GM21723 (cell line): ENCODE data around the gene ZMPSTE24.
A peak's percentile ranks its signal among the peaks of the same experiment; 100 is the strongest.
"Not testable (repeated sequence)": the region's sequence is repeated elsewhere in the genome, so short reads cannot be mapped to it uniquely, and the experiment has no call there.

Experiments used
- ATAC-seq: cut with Tn5 transposase; IDR thresholded peaks from one replicate; pipeline ENCODE4 v1.9.1; 2021; ENCODE audit warnings: mild to moderate bottlenecking, moderate library complexity; ENCODE audit not compliant: unreplicated experiment

The ZMPSTE24 gene

DNA sequence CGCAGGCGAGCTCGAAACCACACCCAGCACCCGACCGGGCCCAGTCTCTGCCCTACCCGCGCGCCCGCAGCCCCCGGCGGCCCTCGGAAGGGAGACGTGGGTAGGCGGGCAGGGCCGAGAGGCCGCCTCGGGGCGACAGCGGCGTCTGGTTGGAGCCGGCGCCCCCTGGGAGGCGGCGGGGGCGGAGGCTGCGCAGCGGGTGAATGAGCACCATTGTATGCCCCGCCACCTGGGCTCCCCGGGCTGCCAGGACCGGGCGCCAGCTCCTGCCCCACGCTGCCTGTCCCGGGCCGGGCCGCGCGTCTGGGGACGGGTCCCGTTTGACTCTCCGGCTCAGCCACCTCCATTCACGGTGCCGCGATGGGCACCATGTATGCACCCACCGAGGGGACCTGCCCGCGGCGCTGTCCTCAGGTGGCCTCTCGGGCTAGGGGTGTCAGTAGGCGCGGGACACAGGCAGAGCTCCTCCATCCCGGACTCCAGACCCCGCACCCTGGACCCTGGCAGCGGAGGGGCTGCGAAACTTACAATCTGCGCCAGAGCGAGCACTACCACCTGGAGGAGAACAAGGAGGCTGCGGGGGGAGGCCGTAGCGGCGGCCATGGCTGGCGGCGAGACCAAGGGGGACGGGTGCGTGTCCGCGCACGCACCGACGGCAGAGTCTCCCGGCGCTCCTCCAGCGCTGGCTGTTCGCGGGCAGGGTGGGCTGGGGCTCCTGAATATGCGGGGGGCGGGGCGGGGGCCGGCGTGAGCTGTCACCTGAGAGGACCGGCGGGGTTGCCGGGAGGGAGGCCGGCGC lies 58.8 kb downstream of the ZMPSTE24 start, which contains the start of gene COL9A2:
TSS of gene COL9A2 (minus strand) at position 692 of the 799 bp plus-strand sequence. CDS start at position 603, 89 bp downstream.
- no peak for ATAC-seq

DNA sequence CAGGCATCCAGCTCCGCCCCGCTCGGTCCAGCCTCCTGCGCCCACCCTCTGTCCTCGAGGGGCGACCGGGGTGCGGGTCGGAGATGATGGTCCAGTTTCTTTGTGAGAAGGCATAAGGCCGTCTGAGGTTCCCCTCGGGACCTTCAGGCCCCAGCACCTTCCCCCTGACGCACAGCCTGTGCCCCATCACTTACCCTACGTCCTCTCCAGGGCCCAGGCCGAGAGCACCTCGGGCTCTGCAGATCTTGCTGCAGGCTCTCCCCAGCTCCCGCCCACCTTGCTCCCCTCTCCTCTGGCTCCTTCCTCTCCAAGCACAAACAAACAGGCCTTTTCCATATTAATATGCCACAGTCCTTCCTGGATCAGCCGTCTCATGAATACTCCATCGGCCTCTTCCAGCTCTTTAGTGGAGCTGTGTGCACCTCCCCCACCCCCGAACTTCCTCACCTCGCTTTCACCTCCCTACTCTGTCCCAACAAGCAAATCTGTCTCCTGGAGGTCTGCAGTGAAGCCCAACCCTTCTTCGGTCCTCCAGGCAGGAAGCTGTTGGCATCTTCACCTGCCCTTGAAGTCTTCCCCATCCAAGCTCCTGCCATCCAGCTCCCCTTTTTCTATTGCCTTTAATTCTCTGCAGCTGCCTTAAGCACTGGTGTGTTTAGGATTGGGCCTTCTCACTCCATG lies 59.5 kb downstream of the ZMPSTE24 start:
- no peak for ATAC-seq

DNA sequence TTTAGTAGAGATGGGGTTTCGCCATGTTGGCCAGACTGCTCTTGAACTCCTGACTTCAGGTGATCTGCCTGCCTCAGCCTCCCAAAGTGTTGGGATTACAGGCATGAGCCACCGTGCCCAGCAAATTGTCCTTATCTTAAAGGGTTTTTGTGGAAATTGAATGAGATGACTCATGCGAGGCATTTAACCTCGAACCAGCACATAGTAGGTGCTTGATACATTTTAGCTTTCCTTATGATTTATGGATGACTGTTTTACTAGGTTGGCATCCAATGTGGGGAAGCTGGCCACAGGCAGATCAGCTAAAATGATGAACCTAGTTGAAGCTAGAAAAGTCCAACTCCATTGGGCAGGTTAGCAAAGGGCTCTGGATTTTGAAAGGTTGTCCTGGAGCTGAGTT lies 60.4 kb downstream of the ZMPSTE24 start:
- no peak for ATAC-seq

DNA sequence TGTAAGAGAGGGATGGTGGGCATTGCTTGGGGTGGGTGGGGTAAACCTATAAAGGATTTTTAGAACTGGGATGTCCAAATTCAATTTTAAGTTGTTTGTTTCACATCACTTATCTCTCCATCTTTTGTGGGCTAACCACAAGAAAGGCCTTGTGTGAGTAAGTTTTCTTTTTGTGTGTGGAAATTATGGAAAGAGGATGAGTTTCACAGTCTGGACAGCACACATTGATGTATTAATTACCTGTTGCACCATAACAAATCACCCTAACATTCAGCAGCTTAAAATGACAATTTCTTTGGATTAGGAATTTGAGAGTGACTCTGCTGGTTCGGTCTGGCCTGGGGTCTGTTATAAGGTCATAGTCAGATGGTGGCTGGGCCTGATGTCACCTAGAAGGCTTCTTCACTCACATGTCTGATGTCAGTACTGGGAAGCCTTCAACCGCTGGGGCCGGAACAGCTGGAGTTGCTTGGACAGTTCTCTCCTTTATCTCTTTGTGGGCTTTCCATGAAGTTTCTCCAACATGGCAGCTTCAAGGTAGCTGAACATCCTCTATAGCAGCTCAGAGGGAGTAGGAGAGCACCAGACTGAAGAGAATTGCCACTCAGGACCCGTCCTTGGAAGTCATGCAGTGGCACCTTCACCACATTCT lies 61.1 kb downstream of the ZMPSTE24 start:
- no peak for ATAC-seq

DNA sequence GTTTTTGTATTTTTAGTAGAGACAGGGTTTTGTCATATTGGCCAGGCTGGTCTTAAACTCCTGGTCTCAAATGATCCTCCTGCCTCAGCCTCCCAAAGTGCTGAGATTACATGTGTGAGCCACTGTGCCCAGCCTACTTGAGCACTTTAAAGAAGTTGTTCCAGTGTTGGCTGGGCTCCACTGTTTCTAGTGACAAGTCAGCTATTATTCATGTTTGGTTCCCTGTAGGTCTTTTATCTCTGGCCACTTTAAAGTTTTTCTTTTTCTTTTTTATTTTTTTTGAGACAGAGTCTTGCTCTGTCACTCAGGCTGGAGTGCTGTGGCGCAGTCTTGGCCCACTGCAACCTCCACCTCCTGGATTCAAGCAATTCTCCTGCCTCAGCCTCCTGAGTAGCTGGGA lies 73.4 kb downstream of the ZMPSTE24 start:
- ATAC-seq: not testable (repeated sequence)

DNA sequence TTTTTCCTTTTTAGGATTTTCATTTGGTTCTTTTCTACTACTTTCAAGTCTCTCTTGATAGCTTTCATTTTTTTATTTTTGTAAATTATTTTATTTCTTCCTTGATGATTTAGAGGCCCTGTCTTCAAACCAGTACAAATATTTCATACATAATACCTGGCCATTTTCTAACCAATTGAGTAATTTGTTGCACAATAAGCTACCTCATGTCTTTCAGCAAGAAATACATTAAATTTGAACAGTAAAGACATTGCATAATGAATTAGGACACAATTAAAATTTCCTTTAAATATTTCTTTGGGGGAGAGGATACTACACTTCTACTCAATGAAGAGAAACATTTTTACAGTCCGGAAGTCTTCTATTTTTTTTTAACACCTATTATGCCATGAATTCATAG lies 74.7 kb downstream of the ZMPSTE24 start:
- ATAC-seq: no peak

DNA sequence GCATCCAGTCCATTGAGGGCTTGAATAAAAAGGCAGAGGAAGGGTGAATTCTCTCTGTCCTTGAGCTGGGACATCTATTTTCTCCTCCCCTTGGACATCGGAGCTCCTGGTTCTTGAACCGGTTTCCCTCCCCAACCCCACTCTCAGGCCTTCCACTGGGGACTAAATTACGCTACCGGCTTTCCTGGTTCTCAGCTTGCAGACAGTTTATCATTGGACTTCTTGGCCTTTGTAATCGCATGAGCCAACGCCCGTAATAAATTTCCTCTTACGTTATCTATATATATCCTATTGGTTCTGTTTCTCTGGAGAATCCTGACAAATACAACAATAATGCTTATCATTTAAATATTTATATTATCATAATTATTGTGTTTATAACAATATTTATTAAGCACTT lies 79.4 kb downstream of the ZMPSTE24 start:
- ATAC-seq: no peak

DNA sequence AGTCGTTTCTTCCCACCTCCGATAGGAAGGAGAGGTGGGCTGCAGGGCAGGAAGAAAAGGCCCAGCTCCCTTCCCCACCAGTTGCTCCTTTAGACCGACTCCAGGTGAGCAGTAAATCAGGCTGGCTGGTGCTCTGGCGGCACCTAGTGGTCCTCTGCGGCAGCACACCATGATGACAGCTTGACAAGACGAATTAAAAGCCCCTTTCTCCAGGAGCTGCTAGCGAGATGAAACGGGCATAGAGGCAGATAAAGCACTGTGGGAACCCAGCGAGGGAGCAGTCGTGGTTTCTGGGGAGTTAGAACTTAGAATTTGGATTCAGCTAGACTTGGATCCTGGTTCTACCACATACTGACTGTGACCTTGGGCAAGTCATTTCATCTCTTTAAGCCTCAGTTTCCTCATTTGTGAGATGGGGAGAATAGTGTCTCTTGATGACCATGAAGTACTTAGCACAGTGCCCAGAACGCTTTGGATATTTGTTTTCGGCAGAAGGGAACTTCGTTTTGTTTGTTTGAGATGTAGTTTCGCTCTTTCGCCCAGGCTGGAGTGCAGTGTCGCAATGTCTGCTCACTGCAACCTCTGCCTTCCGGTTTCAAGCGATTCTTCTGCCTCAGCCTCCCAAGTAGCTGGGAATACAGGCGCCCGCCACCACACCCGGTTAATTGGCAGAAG lies 80.8 kb downstream of the ZMPSTE24 start:
- peak; percentile 56 for ATAC-seq

DNA sequence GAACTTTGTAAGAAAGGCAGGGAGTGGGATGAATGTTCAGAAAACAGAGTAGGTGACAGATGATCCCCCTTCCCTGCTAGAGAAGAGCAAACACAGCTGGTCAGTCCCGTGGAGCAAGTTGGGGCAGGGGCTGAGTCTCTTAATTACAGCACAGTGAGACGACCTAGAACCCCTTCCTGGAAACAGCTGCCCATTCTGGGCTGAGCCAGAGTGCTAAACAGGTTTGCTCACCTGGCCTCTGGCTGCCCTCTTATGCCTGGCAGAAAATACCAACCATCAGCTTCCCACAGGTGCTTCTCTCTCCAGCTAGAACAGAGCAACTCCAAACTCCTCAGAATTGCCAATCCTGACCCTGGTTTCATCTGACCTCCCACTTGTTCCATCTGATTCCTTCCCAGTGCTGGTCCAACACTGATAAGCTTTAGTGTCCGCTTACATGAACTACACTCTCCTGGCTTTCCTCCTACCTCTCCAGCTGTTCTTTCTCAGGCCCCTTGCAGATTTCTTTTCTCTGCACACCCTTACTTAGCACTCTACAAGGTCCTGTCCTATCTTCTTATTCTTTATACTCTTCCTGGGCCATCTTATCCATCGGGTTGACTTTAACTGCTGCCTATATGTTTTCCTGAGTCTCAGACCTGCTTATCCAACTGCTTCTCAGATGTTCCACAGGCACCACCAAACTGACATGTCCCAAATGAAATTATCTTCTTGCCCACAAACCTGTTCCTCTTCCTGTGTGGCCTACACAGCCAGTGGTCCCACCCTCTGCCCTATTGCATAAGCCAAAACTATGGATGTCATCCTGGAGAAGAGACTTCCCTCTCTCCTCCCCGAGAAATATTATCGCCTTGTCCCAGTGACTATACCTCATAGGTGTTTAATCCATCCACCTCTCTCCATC lies 81.6 kb downstream of the ZMPSTE24 start:
- no peak for ATAC-seq

DNA sequence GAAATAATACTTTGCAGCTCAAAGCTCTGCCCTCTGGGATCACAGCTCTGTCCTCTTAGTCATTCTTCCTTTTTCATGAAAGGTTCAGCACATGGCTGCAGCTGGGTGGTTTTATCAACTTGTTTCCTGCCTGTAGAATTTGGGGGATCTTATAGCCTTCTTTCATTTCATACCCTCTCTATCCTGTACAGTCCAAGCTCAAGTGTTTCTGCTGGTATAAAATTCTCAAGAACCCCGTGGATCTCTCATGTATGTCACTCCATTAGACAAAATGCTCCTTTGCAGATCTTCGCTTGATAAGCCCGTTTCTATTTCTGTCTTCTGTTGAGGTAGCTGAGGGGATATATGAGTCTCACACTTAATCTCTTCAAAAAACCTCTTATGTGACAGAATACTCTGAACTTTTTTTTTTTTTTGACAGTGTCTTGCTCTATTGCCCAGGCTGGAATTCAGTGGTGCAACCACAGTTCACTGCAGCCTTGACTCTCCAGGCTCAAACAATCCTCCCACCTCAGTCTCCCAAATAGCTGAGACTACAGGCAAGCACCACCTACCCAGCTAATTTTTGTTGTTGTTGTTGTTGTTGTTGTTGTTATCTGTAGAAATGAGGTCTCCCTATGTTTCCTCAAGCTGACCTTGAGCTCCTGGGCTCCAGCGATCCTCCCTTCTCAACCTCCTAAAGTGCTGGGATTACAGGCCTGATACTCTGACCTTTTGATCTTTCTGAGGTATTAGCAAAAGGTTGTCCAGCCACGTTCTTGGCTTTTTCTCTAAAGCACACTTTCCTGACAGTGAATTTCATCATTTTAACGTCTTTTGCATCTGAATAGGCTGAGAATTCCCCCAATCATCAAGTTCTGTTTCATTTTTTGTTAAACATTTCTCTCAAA lies 83.7 kb downstream of the ZMPSTE24 start:
- ATAC-seq: no peak

DNA sequence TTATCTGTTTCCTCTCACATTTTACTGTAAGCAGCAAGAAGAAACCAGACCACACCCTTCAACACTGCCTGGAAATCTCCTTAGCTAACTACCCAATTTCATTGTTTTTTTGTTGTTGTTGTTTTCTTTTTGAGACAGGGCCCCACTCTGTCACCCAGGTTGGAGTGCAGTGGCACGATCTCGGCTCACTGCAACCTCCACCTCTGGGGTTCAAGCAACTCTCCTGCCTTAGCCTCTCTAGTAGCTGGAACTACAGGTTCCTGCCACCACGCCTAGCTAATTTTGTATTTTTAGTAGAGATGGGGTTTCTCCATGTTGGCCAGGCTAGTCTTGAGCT lies 84.3 kb downstream of the ZMPSTE24 start:
- ATAC-seq: not testable (repeated sequence)
